Stimulated activated CD4-positive, alpha-beta T cell treated with anti-CD3 and anti-CD28 coated beads, Interleukin-2, amount 100 ng/mL, for 48 hours (primary cell): ENCODE results near the gene IL37.
"Not testable (repeated sequence)": the region's sequence is repeated elsewhere in the genome, so short reads cannot be mapped to it uniquely, and the experiment has no call there.

ENCODE experiments used
- DNase-seq, 2 donors: peaks; one replicate each; pipeline ENCODE4 v3.0.0-alpha.2; 2020

Gene IL37

DNA sequence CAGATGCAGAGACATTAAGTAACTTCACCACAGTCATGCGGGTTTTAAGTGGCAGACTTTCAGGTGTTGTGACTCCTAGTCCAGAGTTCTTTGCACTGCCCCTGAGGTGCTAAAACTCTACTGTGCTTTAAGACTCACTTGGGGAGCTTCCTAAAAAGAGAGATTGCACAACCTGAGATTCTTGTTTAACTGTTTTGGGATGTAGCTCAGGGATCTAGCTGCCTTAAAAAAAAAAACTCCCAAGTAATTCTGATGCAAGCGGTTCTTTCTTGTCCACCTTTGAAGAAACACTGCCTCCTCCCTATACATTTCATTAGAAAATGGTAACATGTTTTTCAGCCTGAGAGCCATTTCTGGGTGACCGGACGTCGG is 13.0 kb downstream of the IL37 start:
- DNase-seq = no peak

DNA sequence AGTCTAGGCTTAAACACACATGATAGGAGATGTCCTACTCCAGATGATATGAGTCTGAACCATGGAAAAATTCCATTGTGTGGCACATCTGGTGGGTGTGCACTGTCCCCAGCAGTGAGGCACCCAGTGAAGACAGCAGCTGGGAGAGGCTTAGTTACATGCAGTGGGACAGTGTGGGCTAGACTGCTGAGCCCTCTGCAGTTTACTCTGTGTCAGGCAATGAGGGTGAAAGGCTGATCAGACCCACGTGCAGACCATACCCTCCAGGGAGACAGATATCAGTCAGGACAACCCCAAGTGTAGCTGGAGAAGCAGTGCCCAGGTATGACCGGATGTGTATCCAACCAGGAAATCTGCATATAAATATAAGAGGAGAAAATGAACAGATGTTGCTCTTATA is 13.4 kb downstream of the IL37 start:
- DNase-seq = no peak

DNA sequence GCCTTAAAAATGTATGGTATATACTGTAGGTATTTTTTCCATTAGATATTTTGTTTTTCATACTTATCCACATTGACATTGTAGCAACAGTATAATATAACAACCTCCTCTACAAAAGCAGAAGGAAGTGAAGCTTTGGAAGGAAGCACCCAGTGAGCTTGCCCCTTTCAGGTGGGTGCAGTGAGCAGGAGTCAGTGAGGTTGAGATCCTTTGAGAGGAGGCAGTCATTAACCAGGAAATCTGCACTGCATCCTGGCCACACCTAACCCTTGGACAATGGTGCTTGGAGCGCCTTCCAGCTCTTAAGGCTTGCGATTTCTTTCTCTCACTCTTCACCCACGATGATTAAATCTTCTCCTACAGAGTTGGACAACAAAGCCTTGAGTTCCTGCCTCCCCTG is 13.9 kb downstream of the IL37 start:
- no peak for DNase-seq

DNA sequence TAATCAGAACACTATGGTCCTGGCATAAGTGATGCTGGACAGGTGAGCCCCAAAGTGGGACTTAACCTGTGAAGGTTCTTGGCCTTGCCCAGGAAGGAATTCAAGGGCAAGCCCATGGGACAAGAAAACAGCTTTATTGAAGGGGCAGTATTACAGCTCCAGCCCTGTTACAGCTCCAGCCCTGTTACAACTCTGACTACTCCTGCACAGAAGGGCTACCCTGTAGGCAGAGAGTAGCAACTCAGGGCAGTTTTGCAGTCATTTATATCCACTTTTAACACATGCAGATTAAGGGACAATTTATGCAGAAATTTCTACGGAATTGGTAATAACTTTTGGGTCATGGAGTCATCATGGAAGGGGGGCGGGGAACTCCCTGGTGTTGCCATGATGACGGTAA is 15.7 kb downstream of the IL37 start:
- DNase-seq = no peak

DNA sequence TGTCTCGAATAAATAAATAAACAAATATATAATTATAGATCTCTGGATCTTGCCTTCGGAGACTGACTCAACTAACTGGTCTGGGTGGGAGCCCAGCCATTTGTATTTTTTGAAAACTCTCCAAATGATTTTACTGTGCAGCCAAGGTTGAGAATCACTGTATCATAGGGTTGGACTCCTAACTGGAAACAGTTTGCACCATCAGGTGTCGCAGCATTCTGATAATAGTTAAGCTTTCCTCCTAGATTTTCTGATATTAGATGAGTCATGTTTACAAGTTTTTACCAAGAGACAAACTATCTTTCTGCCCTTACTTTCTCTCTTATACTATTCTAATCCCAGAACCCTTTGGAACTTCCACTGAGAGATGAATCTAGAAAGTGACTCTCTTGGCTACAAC is 16.8 kb downstream of the IL37 start:
- no peak for DNase-seq

DNA sequence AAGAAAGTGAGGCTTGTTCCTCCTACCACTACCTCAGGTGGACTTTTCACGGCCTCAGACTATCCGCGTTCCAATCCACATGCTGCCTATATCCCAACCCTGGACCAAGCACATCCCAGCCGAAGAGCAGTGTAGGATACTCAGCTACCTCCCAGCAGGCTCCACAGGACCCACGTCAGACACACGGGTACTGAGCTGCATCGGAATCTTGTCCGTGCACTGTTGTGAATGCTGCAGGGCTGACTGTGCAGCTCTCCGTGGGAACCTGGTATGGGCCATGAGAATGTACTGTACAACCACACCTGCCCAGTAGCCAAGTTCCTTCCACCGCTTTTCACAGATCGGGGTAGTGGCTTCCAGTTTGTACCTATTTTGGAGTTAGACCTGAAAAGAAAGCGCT is 22.3 kb downstream of the IL37 start:
- no peak for DNase-seq

DNA sequence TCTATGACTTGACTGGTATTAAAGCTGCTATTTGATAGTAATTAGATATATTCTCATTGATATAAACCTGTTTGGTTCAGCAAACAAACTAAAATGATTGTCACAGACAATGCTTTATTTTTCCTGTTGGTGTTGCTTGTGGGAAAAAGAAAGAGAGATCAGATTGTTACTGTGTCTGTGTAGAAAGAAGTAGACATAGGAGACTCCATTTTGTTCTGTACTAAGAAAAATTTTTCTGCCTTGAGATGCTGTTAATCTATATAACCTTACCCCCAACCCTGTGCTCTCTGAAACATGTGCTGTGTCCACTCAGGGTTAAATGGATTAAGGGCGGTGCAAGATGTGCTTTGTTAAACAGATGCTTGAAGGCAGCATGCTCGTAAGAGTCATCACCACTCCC is 23.2 kb downstream of the IL37 start:
- DNase-seq = not testable (repeated sequence)

DNA sequence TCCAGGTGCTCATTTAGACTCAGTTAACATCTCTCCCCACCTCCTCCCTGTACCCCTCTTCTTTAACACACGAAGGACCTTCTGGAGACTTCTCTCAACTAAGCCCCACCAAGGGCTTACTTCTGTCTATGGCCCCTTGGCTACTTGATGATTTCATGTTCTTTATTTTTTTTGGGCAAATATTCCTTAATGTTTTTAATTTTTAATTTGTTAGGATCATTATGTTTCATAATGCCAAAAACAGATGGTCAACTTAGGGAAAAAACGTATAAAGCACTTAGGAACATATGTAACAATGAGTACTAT is 25.9 kb downstream of the IL37 start:
- no peak for DNase-seq

DNA sequence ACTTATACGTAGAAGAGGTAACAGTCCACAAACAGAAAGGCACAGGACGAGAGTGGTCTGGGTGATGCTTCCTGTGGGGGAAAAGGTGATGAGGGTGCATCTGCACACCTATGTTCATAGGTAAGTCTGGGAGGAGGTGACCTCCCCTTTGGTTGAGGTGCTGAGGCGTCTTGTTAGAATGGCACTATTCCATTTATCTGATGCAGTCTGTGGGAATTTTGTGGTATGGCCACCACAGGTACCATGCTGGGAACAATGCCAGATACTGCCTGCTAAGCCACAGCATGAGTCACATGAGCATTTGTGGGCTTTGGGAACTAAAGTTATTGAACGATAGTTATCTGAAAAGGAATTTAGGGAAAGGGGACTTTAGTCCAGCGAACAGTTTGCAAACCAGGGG is 27.9 kb downstream of the IL37 start:
- DNase-seq = no peak

DNA sequence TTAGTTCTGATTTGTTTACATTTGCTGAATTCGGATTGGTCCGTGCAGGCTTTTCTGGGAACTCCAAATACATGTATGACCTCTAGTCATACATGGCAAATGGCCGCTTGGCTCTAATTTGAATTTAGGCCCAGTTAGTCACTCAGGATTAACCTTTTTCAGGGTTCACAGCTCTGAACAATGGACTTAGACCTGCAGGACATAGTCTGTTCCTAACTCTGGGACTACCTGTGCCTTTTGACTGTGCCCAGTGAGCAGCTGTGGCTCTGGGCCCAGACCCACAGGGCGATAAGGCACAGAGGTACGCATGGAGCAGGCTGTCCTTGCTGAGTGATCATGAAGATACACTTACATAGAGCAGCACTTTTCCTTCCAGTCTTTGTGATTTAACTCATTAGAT is 28.5 kb downstream of the IL37 start:
- DNase-seq = no peak

DNA sequence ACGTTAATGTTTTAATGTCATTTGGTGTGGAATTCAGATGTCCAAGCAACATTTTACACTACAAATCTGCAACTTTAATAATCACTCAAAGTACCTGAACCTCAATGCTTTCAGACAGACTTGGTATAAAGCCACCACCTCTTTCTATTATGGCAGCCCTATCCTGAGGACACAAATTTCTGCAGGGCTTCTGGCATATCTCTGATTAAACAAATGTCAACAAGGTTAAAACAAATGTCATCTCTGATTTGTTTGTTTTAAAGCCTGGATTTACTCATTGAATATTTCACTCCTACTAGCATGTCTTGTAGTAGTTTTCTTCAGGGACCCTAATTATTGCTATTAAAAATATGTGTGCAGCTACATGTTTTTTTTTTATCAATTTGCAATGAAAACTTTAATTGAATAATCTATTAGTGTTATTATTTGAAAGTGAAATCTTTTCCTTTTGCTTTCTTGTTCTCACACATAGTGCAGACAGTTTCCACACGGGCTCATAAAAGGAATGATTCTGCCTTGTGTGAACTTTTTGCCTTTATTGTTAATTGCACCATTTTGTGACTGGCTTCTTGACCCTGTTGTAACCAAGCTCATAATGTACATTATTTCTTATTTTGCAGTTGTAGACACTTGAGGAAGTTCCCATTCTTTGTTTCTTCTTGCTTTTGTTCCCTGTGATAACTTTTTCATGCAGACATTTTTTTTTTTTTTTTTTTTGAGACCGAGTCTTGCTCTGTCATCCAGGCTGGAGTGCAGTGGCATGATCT is 30.1 kb downstream of the IL37 start:
- no peak for DNase-seq

DNA sequence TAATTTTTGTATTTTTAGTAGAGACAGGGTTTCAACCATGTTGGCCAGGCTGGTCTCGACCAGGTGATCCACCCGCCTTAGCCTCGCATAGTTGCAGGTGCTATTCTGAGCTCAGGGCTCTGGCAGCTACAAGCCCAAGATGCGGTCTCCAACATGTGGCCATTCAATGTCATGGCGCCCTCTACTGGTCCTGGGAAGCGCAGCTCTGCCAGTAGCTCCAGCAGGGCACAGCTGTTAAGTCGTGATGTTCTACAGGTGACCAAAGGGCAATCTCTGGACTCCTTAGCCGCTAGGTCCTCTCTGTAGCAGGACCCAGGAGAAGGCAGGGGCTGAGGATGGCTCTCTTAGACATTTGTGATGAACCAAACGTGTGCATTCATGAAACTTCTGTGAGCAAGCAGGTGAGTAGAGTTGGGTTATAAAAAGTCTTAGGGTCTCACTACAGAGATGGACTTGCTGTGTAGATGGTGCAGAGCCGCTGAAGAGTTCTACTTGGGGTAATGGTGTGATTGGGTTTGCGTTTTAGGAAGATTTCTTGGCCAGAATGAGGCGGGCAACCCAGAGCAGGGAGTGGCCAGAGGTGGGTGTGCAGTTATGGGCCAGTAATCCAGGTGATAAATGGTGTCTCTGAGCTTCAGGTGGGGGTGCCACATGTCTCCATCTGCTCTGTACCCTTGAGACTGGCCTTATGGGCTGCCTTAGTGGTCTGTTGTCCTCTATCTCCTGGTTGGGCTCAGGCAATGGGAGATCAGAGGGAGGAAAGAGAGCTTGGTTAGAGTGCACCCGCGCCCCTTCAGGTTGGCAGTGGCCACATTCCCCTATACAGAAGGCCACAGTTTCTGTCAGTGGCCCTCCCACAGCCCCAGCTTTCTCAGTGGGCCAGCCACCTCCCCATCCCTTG is 31.0 kb downstream of the IL37 start:
- DNase-seq = peak; percentile 72 to 74

DNA sequence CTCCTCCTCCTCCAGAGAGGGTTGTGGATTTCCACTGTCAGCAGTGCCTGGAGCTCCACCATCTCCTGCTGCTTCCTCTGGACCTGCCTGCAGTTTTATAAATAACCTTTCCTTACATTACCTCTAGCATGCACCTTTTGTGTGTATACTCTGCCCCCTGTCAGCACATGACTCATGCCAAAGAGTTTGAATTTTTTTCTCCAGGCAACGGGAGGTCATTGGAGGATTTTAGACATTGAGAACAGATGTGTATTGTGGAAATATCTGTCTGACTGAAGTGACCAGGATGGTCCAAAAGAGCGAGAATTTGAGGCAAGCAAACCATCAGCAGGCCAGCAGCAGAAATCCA is 31.7 kb downstream of the IL37 start:
- DNase-seq = no peak

DNA sequence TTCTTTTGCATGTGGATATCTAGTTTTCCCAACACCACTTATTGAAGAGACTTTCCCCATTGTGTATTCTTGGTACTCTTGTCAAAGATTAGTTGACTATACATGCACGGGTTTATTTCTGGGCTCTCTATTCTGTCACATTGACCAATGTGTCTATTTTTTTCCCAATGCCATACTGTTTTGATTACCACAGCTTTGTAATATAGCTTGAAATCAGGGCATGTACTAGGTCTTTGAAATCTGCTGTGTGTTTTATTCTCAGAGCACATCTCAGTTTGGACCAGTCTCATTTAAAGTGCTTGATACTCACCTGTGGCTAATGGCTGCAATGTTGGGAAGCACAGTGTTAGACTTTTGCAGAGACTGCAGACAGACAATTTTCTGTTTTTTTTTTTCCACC is 34.0 kb downstream of the IL37 start:
- no peak for DNase-seq

DNA sequence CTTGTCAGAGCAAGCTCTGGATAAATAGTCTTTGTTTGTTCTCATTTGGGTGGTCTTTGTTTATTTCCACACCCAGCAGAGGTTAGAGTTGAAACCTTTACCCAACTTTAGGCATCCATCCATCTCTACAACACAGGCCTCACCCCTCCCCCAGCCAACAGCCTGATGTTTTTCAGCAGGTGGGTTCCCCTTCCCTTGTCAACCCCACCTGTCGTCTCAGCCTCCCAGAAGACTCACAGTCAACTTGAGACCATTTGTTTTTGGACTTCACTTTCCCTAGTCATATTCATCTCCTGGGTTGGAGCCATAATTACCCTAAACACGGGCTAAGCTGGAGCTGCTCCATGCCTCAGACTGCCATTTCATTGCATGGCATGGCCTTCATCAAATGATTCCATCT is 35.1 kb downstream of the IL37 start:
- no peak for DNase-seq

DNA sequence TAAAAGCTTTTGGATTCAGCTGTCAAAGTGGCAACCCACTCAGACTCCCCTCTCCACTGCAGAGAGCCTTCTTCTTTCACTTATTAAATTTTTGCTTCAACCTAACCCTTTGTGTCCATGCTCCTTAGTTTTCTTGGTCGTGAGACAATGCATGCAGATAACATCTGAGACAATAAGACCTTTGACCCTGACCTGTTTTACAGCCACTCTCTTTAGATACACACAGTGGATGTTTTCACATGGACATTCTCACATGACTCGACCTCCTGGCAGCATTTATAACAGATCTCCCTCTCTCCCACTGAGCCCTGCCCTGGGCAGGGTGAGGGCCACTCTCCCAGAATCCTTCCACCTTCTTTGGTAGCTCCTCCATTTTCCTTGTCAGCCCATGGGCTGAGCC is 36.4 kb downstream of the IL37 start:
- DNase-seq = no peak

DNA sequence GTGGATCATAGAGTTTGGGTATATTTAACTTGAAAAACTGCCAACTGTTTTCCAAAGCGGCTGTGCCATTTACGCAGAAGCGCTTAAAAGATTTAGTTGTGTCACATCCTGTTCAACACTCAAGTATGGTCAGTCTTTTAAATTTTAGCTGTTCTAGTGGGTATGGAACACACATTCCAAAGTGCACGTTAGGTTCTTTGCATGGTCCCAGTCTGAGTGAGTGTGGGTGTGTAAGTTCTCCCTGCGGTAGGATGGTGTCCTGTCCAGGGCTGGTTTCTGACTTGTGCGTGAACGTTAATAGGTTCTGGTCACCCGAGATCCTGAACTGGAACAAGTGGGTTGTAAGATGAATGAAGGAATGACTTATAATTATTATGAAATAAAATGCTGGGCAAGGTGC is 38.5 kb downstream of the IL37 start:
- no peak for DNase-seq

DNA sequence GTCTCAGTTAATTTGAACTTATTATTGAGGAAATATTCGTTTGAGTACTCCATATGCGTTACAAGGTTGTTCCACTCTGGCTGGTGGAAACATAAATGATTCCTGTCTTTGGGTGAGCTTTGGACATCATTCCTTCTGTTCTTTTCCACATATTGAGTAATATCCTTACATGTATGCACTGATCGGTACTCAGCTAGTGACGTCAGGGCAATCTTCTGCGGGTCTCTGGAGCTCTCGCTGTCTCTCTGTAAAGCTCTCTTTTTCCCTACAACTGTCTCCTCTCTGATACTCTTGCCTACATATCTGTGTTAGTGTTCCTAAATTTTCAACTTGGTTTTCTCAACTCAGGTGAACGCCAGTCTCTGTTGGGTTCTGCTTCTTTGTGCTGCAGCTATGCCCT is 43.4 kb downstream of the IL37 start:
- no peak for DNase-seq

DNA sequence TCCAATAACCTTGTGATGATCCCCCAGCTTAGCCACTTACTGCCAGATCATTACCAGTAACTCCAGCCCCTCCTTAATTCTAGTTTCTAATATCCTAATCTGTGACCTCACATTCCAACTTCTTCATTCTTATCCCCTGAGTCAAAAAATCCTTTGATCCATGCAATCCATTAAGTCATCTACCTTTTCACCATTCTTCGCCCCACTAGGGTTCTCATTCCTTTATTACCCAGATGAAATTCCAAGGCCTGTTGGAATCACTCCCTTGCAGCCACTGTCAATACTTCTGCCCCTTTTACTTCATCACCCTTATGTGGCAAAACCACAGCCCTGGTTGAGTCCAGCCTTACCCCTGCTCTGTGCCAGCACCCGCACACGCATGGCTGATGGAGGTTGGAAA is 46.5 kb downstream of the IL37 start:
- no peak for DNase-seq

DNA sequence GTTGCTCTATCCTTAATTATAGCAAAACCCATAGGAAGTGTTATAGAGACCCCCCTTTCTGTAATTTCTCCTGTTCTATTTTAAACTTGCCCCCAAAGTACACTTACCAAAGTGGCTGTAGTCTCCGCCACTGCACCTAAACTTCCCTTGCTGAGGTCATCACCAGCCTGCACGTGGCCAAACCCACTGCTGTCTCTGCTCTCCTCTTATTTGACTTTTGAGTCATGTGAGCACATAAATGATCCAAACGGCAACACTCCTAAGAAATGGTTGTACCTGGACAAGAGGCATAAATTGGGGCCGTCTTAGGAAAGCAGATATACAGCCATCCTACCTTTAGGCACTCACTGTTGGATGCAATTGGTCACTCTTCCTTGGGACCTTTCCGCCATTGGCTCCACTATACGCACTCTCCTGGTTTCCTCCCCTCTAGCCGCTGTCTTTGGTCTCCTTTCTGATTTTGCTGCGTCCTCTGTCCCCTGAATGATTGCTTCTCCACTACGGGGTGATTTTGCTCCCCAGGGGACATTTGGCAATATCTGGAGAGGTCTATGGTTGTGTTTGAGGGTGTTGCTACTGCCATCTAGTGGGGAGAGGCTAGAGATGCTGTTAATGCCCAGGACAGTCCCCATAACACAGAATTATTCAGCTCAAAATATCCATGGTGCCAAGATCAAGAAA is 47.6 kb downstream of the IL37 start:
- peak; percentile 15 to 32 for DNase-seq

DNA sequence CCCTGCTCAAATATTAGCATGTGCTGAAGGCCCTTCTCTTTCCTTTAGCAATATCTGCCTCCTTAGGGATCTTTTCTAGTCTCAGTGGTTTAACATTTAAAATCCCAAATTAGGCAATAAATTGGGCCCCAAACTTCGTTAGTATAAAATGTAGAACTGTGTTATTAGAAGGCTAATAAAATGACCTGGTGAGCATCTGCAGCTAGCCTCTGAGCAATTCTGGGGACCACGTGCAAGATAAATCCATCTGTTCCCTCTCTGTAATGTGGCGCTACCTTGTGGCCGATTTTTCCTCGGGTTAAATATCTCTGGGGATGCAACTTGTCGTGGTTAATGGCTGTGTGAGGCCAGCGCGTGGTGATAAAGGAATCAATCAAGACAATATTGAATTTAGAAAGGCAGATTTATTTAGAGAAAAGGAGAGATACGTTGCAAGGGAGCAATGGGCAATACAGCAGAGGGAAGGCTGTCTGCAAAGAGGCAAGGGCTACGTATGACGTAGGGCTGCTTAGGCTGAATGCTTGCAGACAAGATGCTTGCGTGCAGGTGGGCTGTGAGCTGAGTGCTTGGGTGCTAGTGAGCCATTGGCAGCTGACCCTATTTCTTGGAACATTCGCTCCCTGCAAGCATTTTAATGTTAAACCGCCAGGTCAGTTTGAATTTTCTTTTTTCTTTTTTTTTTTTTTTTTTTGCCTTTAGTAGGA is 48.3 kb downstream of the IL37 start:
- no peak for DNase-seq

DNA sequence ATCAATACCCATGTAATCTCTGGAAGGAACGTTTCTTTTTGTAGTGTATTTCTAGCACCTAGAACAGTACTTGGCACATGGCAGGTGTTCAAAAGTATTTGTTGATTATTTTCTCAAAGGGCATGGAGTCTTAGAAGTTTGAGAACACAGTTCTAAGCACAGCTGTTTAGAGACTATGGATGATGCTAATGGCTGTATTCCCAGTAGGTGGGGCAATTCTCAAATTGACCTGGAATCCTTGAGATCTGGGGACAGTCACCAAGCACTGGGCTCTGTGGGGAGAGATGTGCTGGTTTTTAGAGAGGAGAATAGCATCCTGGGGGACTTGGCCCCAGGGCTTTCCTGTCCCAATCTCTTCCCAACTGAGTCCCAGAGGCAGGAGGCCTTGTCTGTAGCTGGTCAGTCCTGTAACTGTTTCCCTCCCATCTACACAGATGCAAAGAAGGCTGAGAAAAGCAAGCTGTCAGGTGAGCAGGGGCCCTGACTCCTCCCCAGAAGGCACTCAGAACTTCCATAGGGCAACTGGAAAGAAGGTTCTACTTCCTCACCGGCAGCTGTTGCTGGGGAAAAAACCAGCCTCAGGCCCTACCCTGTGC is 49.4 kb downstream of the IL37 start:
- DNase-seq = no peak
